Glomerular visceral epithelial cell (primary cell): Measurements from ENCODE around the gene HJURP.

Source experiments
- DNase-seq: peaks from one replicate; pipeline ENCODE4 v3.0.0-alpha.2; 2016; ENCODE audit errors: extremely low spot score

HJURP gene

DNA sequence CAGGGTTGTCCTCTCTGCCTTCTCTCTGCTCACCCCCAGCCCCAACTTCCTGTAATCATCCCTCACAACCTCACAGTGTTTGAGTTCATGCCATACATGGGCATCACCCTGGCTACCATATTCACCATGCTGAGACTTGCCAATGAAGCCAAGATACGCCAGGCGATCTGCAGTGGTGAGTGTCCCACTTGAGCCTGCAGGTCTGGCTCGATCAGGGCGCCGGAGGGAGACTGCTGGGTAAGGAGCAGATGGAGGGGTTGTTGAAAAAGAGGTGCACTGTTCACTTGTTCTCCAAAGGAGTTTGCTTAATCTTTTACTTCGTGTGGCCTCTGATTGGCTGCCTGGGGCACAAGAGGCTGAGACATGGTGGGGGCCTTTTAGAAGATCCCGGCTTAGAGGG, 61.6 kb downstream of the HJURP start:
- no peak for DNase-seq

DNA sequence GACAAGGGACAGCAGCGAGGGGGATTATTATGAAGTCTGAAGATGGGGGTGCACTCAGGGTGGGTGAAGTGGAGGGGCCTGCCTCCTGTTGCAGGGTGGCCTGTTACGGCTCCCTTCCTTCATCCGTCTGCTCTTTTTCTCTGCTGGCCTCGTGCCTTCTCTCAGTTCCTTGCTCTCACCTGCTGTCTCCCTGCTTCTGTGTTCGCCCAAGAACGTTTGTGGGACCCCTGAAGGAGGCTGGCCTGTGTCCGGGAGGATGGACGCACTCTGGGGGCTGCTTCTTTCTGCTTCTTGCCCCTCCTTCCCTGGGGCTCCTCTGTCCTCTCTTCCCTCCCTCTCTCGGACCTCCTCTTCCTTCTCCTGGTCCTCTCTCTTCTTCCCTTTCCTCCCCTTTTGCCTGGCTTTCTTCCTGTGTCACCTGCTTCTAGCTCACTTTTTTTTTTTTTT, 62.4 kb downstream of the HJURP start:
- no peak for DNase-seq

DNA sequence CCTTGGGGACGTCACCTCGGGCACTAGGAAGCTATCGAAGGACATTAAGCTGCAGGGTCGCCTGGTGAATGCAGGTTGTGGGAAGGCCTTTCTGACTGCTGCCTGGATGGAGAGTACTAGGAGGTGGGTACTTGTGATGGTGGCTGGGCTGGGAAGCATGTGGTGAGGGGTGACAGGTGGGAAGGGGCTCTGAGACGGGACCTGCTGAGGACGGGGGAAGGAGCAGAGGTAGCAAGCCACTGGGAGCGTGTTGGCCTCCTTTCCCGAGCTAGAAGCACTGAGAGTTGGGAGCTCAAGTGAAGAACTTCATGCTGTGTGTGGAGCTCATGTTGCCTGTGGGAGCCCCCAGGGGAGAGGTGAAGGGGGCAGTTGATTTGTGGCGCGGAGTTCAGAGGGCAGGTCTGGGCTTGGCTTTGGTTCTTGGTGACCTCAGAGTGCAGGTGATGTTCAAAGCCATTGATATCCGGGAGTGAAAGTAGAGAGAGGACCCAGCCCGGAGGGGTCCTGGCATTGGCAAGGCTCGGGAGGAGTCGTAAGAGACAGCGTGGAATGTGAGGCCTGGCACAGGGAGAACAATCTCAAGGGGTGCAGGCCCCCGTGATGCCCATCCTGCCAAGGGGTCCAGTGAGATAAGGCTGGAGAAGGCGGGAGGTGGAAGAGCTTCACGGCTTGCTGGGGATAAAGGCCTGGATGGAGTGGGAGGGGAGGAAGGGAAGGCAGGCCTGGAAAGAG, 63.0 kb downstream of the HJURP start:
- no peak for DNase-seq

- DNase-seq: no peak
These were observed 64.8 kb downstream of the HJURP start for GRCh38 chr2:233789554-233789953.
